ENCODE results near the gene TP53I11.

The TP53I11 gene

GRCh38 chr11:44886790-44887140, 63.9 kb downstream of the TP53I11 start:
- no peak for TF ChIP-seq CTCF (conservative IDR thresholded peaks at IDR 0.05; ENCODE audit: low read depth, low read length)
- H3K4me3 ChIP-seq (ENCODE audit: low read length) = no peak overlapping the region
- no peak for DNase-seq (ENCODE audit: low read depth)

GRCh38 chr11:44885919-44886789, 64.5 kb downstream of the TP53I11 start:
- TF ChIP-seq CTCF (conservative IDR thresholded peaks at IDR 0.05; ENCODE audit: low read depth, low read length) = no peak
- DNase-seq (ENCODE audit: low read depth) = no peak
- no peak overlapping the region for H3K4me3 ChIP-seq (ENCODE audit: low read length)

- no peak for DNase-seq (ENCODE audit: low read depth)
- no peak overlapping the region for H3K4me3 ChIP-seq (ENCODE audit: low read length)
- no peak for TF ChIP-seq CTCF (conservative IDR thresholded peaks at IDR 0.05; ENCODE audit: low read depth, low read length)
Measured at GRCh38 chr11:44885065-44885810, 65.4 kb downstream of the TP53I11 start.

- no peak for TF ChIP-seq CTCF (conservative IDR thresholded peaks at IDR 0.05; ENCODE audit: low read depth, low read length)
Measured at GRCh38 chr11:44884056-44884455, 66.6 kb downstream of the TP53I11 start.

GRCh38 chr11:44883277-44883676, 67.4 kb downstream of the TP53I11 start:
- DNase-seq (ENCODE audit: low read depth) = no peak
- no peak overlapping the region for H3K4me3 ChIP-seq (ENCODE audit: low read length)
- TF ChIP-seq CTCF (conservative IDR thresholded peaks at IDR 0.05; ENCODE audit: low read depth, low read length) = no peak

More at GRCh38 chr11:44884056-44884455, 66.6 kb downstream of the TP53I11 start:
- H3K4me3 ChIP-seq (ENCODE audit: low read length) = no peak overlapping the region
- no peak for DNase-seq (ENCODE audit: low read depth)

All from retinal pigment epithelial cell (primary cell).